ENCODE results near the gene BAHD1.

The BAHD1 gene

GRCh38 chr15:40495516-40495915, 54.8 kb downstream of the BAHD1 start:
- Histone ChIP-seq H3K9me3 (ENCODE audit: control insufficient read depth, low read length) (no peaks in the 10 kb centered on the region), H3K4me3 (ENCODE audit: insufficient read depth, low read depth, low read length, poor library complexity, severe bottlenecking) (no peak overlapping the region), H3K4me1 (ENCODE audit: control insufficient read depth, insufficient read depth, low read length, poor library complexity, severe bottlenecking) (peaks cover 5% of the 10 kb centered on the region), H3K27me3 (replicated peaks; ENCODE audit: control insufficient read depth, insufficient read depth, low read length, poor library complexity, severe bottlenecking) (no peaks in the 10 kb centered on the region), H3K27ac (ENCODE audit: insufficient read depth, low read length, poor library complexity, severe bottlenecking) (no peak overlapping the region), H3K36me3 (ENCODE audit: control insufficient read depth, insufficient read depth, low read length) (no peaks in the 10 kb centered on the region)
- DNase-seq, result no peak

GRCh38 chr15:40498418-40498817, 57.7 kb downstream of the BAHD1 start:
- Histone ChIP-seq H3K27me3 (replicated peaks; ENCODE audit: control insufficient read depth, insufficient read depth, low read length, poor library complexity, severe bottlenecking) (no peaks in the 10 kb centered on the region), H3K36me3 (ENCODE audit: control insufficient read depth, insufficient read depth, low read length) (no peaks in the 10 kb centered on the region), H3K4me1 (ENCODE audit: control insufficient read depth, insufficient read depth, low read length, poor library complexity, severe bottlenecking) (no peaks in the 10 kb centered on the region), H3K4me3 (ENCODE audit: insufficient read depth, low read depth, low read length, poor library complexity, severe bottlenecking) (no peak overlapping the region), H3K27ac (ENCODE audit: insufficient read depth, low read length, poor library complexity, severe bottlenecking) (no peak overlapping the region), H3K9me3 (ENCODE audit: control insufficient read depth, low read length) (no peaks in the 10 kb centered on the region)
- no peak for DNase-seq

- no peak for DNase-seq
- H3K27me3 ChIP-seq (replicated peaks; ENCODE audit: control insufficient read depth, insufficient read depth, low read length, poor library complexity, severe bottlenecking), result no peaks in the 10 kb centered on the region
- no peak overlapping the region for H3K27ac ChIP-seq (ENCODE audit: insufficient read depth, low read length, poor library complexity, severe bottlenecking)
- H3K4me3 ChIP-seq (ENCODE audit: insufficient read depth, low read depth, low read length, poor library complexity, severe bottlenecking), result no peak overlapping the region
- H3K36me3 ChIP-seq (ENCODE audit: control insufficient read depth, insufficient read depth, low read length), result no peaks in the 10 kb centered on the region
- no peaks in the 10 kb centered on the region for H3K9me3 ChIP-seq (ENCODE audit: control insufficient read depth, low read length)
- no peaks in the 10 kb centered on the region for H3K4me1 ChIP-seq (ENCODE audit: control insufficient read depth, insufficient read depth, low read length, poor library complexity, severe bottlenecking)
Measured at GRCh38 chr15:40498891-40499290, 58.1 kb downstream of the BAHD1 start.

- Histone ChIP-seq H3K4me1 (ENCODE audit: control insufficient read depth, insufficient read depth, low read length, poor library complexity, severe bottlenecking) (no peaks in the 10 kb centered on the region), H3K4me3 (ENCODE audit: insufficient read depth, low read depth, low read length, poor library complexity, severe bottlenecking) (no peak overlapping the region), H3K9me3 (ENCODE audit: control insufficient read depth, low read length) (no peaks in the 10 kb centered on the region), H3K27ac (ENCODE audit: insufficient read depth, low read length, poor library complexity, severe bottlenecking) (no peak overlapping the region), H3K36me3 (ENCODE audit: control insufficient read depth, insufficient read depth, low read length) (no peaks in the 10 kb centered on the region), H3K27me3 (replicated peaks; ENCODE audit: control insufficient read depth, insufficient read depth, low read length, poor library complexity, severe bottlenecking) (no peaks in the 10 kb centered on the region)
- no peak for DNase-seq
Measured at GRCh38 chr15:40499931-40500330, 59.2 kb downstream of the BAHD1 start.

- no peak overlapping the region for H3K27ac ChIP-seq (ENCODE audit: insufficient read depth, low read length, poor library complexity, severe bottlenecking)
- peaks cover 3% of the 10 kb centered on the region for H3K27me3 ChIP-seq (replicated peaks; ENCODE audit: control insufficient read depth, insufficient read depth, low read length, poor library complexity, severe bottlenecking)
- H3K4me1 ChIP-seq (ENCODE audit: control insufficient read depth, insufficient read depth, low read length, poor library complexity, severe bottlenecking), result no peaks in the 10 kb centered on the region
- no peaks in the 10 kb centered on the region for H3K9me3 ChIP-seq (ENCODE audit: control insufficient read depth, low read length)
- no peak overlapping the region for H3K4me3 ChIP-seq (ENCODE audit: insufficient read depth, low read depth, low read length, poor library complexity, severe bottlenecking)
- no peaks in the 10 kb centered on the region for H3K36me3 ChIP-seq (ENCODE audit: control insufficient read depth, insufficient read depth, low read length)
- DNase-seq, result no peak
Measured at GRCh38 chr15:40500568-40501330, 60.0 kb downstream of the BAHD1 start.

- DNase-seq, result no peak
- Histone ChIP-seq H3K4me3 (ENCODE audit: insufficient read depth, low read depth, low read length, poor library complexity, severe bottlenecking) (no peak overlapping the region), H3K27me3 (replicated peaks; ENCODE audit: control insufficient read depth, insufficient read depth, low read length, poor library complexity, severe bottlenecking) (peaks cover 3% of the 10 kb centered on the region), H3K4me1 (ENCODE audit: control insufficient read depth, insufficient read depth, low read length, poor library complexity, severe bottlenecking) (no peaks in the 10 kb centered on the region), H3K27ac (ENCODE audit: insufficient read depth, low read length, poor library complexity, severe bottlenecking) (no peak overlapping the region), H3K9me3 (ENCODE audit: control insufficient read depth, low read length) (no peaks in the 10 kb centered on the region), H3K36me3 (ENCODE audit: control insufficient read depth, insufficient read depth, low read length) (no peaks in the 10 kb centered on the region)
Measured at GRCh38 chr15:40501487-40501886, 60.7 kb downstream of the BAHD1 start.

- H3K27ac ChIP-seq (ENCODE audit: insufficient read depth, low read length, poor library complexity, severe bottlenecking), result no peak overlapping the region
- peak; percentile 19 to 33 (median 27) for DNase-seq
- H3K4me1 ChIP-seq (ENCODE audit: control insufficient read depth, insufficient read depth, low read length, poor library complexity, severe bottlenecking), result peaks cover 12% of the 10 kb centered on the region
- H3K4me3 ChIP-seq (ENCODE audit: insufficient read depth, low read depth, low read length, poor library complexity, severe bottlenecking), result peak overlapping the region; percentile 19
- no peaks in the 10 kb centered on the region for H3K9me3 ChIP-seq (ENCODE audit: control insufficient read depth, low read length)
- H3K36me3 ChIP-seq (ENCODE audit: control insufficient read depth, insufficient read depth, low read length), result no peaks in the 10 kb centered on the region
- peaks cover 24% of the 10 kb centered on the region for H3K27me3 ChIP-seq (replicated peaks; ENCODE audit: control insufficient read depth, insufficient read depth, low read length, poor library complexity, severe bottlenecking)
Measured at GRCh38 chr15:40506964-40507571, 66.3 kb downstream of the BAHD1 start.

- peaks cover 12% of the 10 kb centered on the region for H3K4me1 ChIP-seq (ENCODE audit: control insufficient read depth, insufficient read depth, low read length, poor library complexity, severe bottlenecking)
- H3K27ac ChIP-seq (ENCODE audit: insufficient read depth, low read length, poor library complexity, severe bottlenecking), result no peak overlapping the region
- no peak for DNase-seq
- no peaks in the 10 kb centered on the region for H3K9me3 ChIP-seq (ENCODE audit: control insufficient read depth, low read length)
- H3K4me3 ChIP-seq (ENCODE audit: insufficient read depth, low read depth, low read length, poor library complexity, severe bottlenecking), result no peak overlapping the region
- H3K27me3 ChIP-seq (replicated peaks; ENCODE audit: control insufficient read depth, insufficient read depth, low read length, poor library complexity, severe bottlenecking), result peaks cover 24% of the 10 kb centered on the region
- no peaks in the 10 kb centered on the region for H3K36me3 ChIP-seq (ENCODE audit: control insufficient read depth, insufficient read depth, low read length)
Measured at GRCh38 chr15:40508216-40508615, 67.5 kb downstream of the BAHD1 start.

GRCh38 chr15:40510201-40510600, 69.4 kb downstream of the BAHD1 start:
- no peak overlapping the region for H3K27ac ChIP-seq (ENCODE audit: insufficient read depth, low read length, poor library complexity, severe bottlenecking)
- no peak overlapping the region for H3K4me3 ChIP-seq (ENCODE audit: insufficient read depth, low read depth, low read length, poor library complexity, severe bottlenecking)
- no peaks in the 10 kb centered on the region for H3K9me3 ChIP-seq (ENCODE audit: control insufficient read depth, low read length)
- no peaks in the 10 kb centered on the region for H3K36me3 ChIP-seq (ENCODE audit: control insufficient read depth, insufficient read depth, low read length)
- no peak for DNase-seq
- H3K4me1 ChIP-seq (ENCODE audit: control insufficient read depth, insufficient read depth, low read length, poor library complexity, severe bottlenecking), result peaks cover 12% of the 10 kb centered on the region
- peaks cover 27% of the 10 kb centered on the region for H3K27me3 ChIP-seq (replicated peaks; ENCODE audit: control insufficient read depth, insufficient read depth, low read length, poor library complexity, severe bottlenecking)

- H3K27me3 ChIP-seq (replicated peaks; ENCODE audit: control insufficient read depth, insufficient read depth, low read length, poor library complexity, severe bottlenecking), result peaks cover 24% of the 10 kb centered on the region
- H3K4me1 ChIP-seq (ENCODE audit: control insufficient read depth, insufficient read depth, low read length, poor library complexity, severe bottlenecking), result peaks cover 12% of the 10 kb centered on the region
- peak overlapping the region; percentile 45 for H3K4me3 ChIP-seq (ENCODE audit: insufficient read depth, low read depth, low read length, poor library complexity, severe bottlenecking)
- H3K36me3 ChIP-seq (ENCODE audit: control insufficient read depth, insufficient read depth, low read length), result no peaks in the 10 kb centered on the region
- no peak for DNase-seq
- no peak overlapping the region for H3K27ac ChIP-seq (ENCODE audit: insufficient read depth, low read length, poor library complexity, severe bottlenecking)
- no peaks in the 10 kb centered on the region for H3K9me3 ChIP-seq (ENCODE audit: control insufficient read depth, low read length)
Measured at GRCh38 chr15:40511093-40511471, 70.3 kb downstream of the BAHD1 start.

All from effector memory CD4-positive, alpha-beta T cell (primary cell).